Superior temporal gyrus (tissue), 1 donor: Measurements from ENCODE around the gene EHD2.
"Not testable (repeated sequence)": the region's sequence is repeated elsewhere in the genome, so short reads cannot be mapped to it uniquely, and the experiment has no call there.

Source experiments
- DNase-seq: peaks from one replicate; pipeline ENCODE4 v3.0.0-alpha.2; 2016; ENCODE audit errors: extremely low spot score

The EHD2 gene

GRCh38 chr19:47714855-47715254 lies 1.6 kb downstream of the EHD2 start:
- not testable (repeated sequence) for DNase-seq

- no peak for DNase-seq
These were observed 3.2 kb downstream of the EHD2 start for GRCh38 chr19:47716270-47716937.

- not testable (repeated sequence) for DNase-seq
These were observed 5.3 kb downstream of the EHD2 start for GRCh38 chr19:47718415-47719046.

- no peak for DNase-seq
These were observed 6.0 kb downstream of the EHD2 start for GRCh38 chr19:47719047-47719859.

GRCh38 chr19:47720669-47721422 lies 7.6 kb downstream of the EHD2 start:
- no peak for DNase-seq

- DNase-seq = no peak
These were observed 10.3 kb downstream of the EHD2 start for GRCh38 chr19:47723581-47723940.

- no peak for DNase-seq
These were observed 12.7 kb downstream of the EHD2 start for GRCh38 chr19:47725759-47726401.

- DNase-seq = no peak
These were observed 13.2 kb downstream of the EHD2 start for GRCh38 chr19:47726467-47726866.

- DNase-seq = not testable (repeated sequence)
These were observed 15.1 kb downstream of the EHD2 start for GRCh38 chr19:47728295-47728694.

GRCh38 chr19:47729468-47729798 lies 16.2 kb downstream of the EHD2 start:
- no peak for DNase-seq

- no peak for DNase-seq
These were observed 16.7 kb downstream of the EHD2 start for GRCh38 chr19:47729799-47730520.

GRCh38 chr19:47730521-47730889 lies 17.3 kb downstream of the EHD2 start:
- DNase-seq = no peak

GRCh38 chr19:47730910-47731309 lies 17.7 kb downstream of the EHD2 start:
- DNase-seq = no peak

GRCh38 chr19:47735131-47735530 lies 21.9 kb downstream of the EHD2 start:
- DNase-seq = no peak

GRCh38 chr19:47740866-47741519 lies 27.8 kb downstream of the EHD2 start:
- DNase-seq = no peak

GRCh38 chr19:47741544-47742140 lies 28.4 kb downstream of the EHD2 start:
- no peak for DNase-seq

GRCh38 chr19:47742634-47743033 lies 29.4 kb downstream of the EHD2 start:
- DNase-seq = no peak

- DNase-seq = peak; percentile 100
These were observed 32.0 kb downstream of the EHD2 start, which contains the start of gene NOP53 for GRCh38 chr19:47745010-47745901. TSS of gene NOP53 (plus strand) at chr19:47745546. CDS start at chr19:47745560, 14 bp downstream.

GRCh38 chr19:47746129-47746528 lies 32.9 kb downstream of the EHD2 start:
- DNase-seq = not testable (repeated sequence)
